NB4 (cell line): ENCODE measurements around the gene OPHN1.

Experiments
- MYC ChIP-seq: IDR thresholded peaks from 2 replicates; pipeline ENCODE4 v1.6.1; 2011; ENCODE audit warnings: low read depth, low read length
- POLR2A ChIP-seq: IDR thresholded peaks from 2 replicates; pipeline ENCODE4 v1.6.1; 2011; ENCODE audit warnings: mild to moderate bottlenecking; ENCODE audit not compliant: insufficient read length; ENCODE audit errors: extremely low read depth
- TF ChIP-seq, protein P1 (sequence below): IDR thresholded peaks from one replicate; pipeline ENCODE4 v1.5.1; 2012; ENCODE audit warnings: low read depth, low read length
- TF ChIP-seq, protein P2 (sequence below): IDR thresholded peaks from 2 replicates; pipeline ENCODE4 v1.6.1; 2011; ENCODE audit warnings: low read depth, low read length

DNA sequence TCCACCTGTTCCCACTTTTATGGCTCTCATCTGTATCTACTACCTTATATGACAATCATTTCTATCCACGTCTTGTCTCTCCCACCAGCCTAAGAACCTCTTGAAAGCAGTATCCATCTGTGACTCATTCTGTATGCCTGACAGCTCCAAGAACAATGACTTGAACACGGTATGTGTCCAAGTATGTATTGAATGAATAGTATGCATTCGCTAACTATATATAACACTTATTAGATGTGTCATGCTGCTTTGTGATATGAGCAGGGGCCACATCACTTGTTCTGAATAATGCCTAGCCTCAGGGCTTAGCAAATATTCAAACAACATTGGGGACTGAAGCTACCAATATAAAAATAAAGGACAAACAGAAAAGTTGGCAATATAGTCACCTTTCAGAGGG is 4.9 kb downstream of the OPHN1 start:
- TF ChIP-seq, protein P1, sequence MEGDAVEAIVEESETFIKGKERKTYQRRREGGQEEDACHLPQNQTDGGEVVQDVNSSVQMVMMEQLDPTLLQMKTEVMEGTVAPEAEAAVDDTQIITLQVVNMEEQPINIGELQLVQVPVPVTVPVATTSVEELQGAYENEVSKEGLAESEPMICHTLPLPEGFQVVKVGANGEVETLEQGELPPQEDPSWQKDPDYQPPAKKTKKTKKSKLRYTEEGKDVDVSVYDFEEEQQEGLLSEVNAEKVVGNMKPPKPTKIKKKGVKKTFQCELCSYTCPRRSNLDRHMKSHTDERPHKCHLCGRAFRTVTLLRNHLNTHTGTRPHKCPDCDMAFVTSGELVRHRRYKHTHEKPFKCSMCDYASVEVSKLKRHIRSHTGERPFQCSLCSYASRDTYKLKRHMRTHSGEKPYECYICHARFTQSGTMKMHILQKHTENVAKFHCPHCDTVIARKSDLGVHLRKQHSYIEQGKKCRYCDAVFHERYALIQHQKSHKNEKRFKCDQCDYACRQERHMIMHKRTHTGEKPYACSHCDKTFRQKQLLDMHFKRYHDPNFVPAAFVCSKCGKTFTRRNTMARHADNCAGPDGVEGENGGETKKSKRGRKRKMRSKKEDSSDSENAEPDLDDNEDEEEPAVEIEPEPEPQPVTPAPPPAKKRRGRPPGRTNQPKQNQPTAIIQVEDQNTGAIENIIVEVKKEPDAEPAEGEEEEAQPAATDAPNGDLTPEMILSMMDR, result no peak
- TF ChIP-seq POLR2A (no peak), MYC (no peak)
- TF ChIP-seq, protein P2, sequence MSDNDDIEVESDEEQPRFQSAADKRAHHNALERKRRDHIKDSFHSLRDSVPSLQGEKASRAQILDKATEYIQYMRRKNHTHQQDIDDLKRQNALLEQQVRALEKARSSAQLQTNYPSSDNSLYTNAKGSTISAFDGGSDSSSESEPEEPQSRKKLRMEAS, result no peak
